Fibroblast of peridontal ligament (primary cell): ENCODE results near the gene AASS.

Source experiments
- DNase-seq: peaks from one replicate; pipeline ENCODE4 v3.0.0-alpha.2; 2010; ENCODE audit errors: extremely low read depth

AASS gene

GRCh38 chr7:122038904-122039303 lies 105.1 kb downstream of the AASS start:
- no peak for DNase-seq

GRCh38 chr7:122038134-122038533 lies 105.9 kb downstream of the AASS start:
- DNase-seq = no peak

GRCh38 chr7:122035876-122036275 lies 108.2 kb downstream of the AASS start:
- DNase-seq = no peak

DNA sequence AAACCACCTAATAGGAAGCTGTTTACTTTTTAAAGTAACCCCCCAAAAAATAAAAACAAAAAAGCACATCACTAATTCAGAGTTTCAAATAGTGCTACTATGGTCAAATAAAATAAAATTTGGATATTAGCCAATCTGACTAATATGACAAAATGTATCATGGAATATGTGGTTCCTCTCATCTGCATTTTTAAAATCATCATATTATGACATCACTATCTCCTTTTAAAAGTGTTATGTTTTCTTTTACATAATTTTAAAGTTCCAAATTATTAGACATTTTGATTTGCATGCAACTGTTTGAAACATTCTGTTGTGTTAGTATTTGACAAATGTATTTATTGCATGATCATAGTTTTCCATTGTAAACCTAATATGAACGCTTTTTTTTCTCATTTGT lies 110.4 kb downstream of the AASS start:
- DNase-seq = no peak

DNA sequence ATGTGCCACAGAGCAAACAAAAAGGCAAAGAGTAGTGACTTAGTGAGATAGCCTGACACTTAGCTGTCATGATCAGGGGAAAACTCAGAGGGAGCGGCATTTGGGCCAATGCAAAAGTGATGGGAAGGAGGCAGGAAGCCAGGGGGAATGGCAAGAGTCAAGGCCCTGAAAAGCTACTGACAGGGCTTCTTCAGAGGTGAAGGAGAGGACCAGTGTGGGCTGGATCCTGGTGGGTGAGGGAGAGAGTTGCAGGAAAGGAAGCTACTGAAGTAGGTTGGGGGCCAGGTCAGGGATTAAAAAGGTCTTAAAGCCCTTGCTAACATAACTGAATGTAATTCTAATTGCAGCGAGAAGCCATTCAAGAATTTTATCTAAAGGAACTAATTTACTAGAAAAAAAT lies 117.0 kb downstream of the AASS start:
- no peak for DNase-seq
